Thyroid gland (tissue), 4 donors: ENCODE results near the gene MSS51.

Source experiments
- CTCF ChIP-seq, 6 experiments: fragments of 200-600 bp in 3 of 6; fragments of 450-650 bp in 3 of 6; sonication (generic) in 3 of 6; IDR thresholded peaks; one replicate each; pipeline ENCODE4 v1.5.1; 2016 to 2019; ENCODE audit warnings: antibody characterized with exemption in 6 of 6, mild to moderate bottlenecking in 2 of 6, inconsistent platforms in 1 of 6, moderate library complexity in 1 of 6
- POLR2A ChIP-seq, 2 donors: fragments of 450-650 bp; IDR thresholded peaks; one replicate each; pipeline ENCODE4 v1.6.1; 2017; ENCODE audit warnings: antibody characterized with exemption in 2 of 2, mild to moderate bottlenecking in 2 of 2, moderate library complexity in 1 of 2

- TF ChIP-seq CTCF (IDR thresholded peaks at IDR 0.05): no peak
- TF ChIP-seq POLR2A (IDR thresholded peaks at IDR 0.05): no peak
These were observed 5.7 kb upstream of the MSS51 start for GRCh38 chr10:73439055-73439454.
